Brain pericyte (primary cell): ENCODE measurements around the gene MRPL40.
A peak's percentile ranks its signal among the peaks of the same experiment; 100 is the strongest.
"Not testable (repeated sequence)": the region's sequence is repeated elsewhere in the genome, so short reads cannot be mapped to it uniquely, and the experiment has no call there.

ENCODE experiments used
- DNase-seq: peaks from one replicate; pipeline ENCODE4 v3.0.0-alpha.2; 2012; ENCODE audit warnings: low read depth, low spot score

Gene MRPL40

DNA sequence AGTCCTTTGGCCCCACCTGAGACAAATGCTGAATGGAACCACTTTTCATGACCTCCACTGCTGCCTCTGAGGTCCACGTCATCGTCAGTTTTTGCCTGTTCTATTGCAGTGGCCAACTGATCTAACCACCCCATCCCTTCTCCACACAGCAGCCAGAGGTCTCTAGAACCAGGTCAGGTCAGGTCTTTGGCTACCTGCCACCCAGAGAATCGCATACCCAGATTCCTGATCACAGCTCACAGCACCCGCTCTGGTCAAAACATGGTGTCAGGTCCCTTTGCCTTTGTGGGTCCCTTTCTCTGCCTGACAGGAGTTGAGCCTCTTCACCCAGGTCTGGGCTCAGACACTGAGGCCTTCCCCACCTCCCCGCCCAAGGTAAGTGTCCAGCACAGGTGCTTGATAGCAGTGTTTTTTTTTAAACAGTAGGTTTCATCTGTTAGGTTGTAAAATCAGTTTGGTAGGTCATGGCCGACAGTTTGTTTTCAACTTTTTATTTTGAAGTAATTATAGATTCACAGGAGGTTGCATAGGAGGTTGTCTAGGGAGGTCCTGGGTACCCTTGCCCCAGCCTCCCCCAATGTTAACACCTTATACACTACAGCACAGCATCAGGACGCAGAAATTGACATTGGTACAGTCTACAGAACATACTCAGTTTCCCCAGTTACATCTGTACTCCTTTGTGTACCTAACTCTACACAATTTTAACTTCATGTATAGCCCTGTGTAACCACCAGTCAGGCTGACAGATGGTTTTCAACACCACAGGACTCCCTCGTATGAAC is 8.3 kb downstream of the MRPL40 start:
- no peak for DNase-seq

DNA sequence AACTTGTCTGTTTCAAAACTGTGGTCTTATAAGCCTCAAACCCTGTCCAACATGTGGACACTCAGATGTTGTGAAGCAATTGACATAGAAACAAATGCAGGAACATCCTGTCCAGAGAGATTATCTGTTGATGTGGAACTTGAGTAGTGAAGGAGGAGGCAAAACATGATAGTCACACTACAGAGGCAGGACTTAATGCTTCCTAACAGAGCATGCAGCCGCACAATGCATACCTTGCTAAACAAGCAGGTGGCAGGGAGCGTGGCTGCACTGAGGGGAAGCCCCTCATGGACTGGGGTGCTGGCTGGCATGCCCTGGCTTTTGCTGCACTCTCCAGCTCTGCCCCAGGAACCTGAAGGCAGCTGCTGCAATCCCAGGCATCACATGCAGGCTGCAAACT is 9.8 kb downstream of the MRPL40 start:
- DNase-seq = no peak

DNA sequence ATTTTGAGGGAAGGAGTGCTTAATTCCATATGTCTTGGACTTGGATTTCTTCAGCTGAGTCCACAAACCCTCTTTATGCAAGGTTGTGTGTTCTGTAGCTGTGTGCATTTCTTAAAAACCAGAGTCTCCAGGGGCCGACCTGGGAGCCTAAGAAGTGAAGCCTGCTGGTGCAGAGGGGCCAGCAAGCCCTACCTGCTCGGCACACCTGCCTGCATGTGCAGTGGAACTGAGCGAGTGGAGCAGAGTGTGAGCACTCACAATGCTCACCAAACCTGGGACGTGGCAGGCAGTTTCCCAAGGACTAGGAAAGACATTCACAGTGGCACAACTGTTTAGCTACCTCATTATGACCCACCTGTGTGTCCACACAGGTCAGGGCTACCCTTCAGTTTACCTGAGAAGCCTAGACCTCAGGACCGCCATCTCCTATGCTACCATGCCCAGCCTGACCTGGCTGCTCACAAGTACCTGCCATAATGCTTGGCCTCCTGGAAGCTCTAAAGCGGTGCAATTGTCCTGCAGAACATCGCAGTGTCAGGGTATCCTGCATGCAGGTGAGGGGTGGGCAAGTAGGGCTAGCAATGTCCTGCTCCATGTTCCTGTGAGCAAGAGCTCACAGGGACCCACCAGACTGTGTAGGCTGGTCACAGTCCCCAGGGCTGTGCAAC is 11.3 kb downstream of the MRPL40 start:
- no peak for DNase-seq

DNA sequence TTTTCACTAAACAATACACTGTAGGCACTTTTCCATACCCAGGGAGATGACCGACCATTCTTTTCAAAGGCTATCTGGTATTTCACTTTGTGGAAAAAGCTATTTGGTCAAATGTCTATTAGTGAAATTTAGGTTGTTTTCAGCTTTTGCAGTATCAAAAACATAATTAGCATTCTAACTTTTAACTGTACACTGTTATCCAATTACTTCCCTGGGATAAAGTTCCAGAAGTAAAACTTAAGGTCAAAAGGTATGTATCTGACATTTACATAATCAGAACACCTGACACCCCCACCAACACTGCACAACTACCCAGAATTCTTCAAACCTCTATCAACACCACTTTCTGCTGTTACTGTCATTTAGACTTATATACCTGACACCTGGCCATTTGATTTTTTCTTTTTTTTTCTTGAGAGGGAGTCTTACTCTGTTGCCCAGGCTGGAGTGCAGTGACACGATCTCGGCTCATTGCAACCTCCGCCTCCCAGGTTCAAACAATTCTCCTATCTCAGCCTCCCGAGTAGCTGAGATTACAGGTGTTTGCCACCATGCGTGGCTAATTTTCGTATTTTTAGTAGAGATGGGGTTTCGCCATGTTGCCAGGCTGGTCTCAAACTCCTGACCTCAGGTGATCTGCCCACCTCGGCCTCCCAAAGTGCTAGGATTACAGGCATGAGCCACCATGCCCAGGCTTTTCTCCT is 13.1 kb downstream of the MRPL40 start:
- DNase-seq = not testable (repeated sequence)

DNA sequence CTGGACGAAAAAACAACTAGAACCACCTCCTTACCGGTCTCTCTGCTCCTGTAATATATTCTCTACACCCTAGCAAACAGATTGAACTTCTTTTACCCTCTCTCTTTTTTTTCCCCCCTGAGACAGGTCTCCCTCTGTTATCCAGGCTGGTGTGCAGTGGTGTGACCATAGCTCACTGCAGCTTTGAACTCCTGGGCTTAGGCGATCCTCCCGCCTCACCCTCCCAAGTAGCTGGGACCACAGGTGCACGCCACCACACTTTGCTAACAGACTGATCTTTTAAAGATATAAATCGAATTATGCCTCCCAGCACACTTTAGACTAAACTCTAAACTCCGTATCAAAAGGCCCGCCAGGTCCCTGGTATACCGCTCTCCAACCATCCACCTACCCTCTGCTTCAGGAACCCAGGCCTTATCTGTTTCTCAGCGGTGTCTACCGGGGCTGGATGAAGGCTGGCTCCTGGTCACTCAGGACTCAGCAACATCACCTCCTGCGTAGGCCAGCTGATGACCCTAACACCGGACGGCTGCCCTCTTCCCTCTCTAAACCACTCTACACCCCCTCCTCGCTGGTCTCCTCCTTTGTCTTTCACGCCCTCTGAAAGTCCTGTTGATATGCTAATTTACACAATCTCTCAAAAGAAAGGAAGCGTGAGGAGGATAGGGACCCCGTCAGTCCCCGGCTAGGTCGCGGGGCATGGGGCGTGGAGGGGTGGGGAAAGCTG is 14.4 kb downstream of the MRPL40 start:
- DNase-seq = no peak

DNA sequence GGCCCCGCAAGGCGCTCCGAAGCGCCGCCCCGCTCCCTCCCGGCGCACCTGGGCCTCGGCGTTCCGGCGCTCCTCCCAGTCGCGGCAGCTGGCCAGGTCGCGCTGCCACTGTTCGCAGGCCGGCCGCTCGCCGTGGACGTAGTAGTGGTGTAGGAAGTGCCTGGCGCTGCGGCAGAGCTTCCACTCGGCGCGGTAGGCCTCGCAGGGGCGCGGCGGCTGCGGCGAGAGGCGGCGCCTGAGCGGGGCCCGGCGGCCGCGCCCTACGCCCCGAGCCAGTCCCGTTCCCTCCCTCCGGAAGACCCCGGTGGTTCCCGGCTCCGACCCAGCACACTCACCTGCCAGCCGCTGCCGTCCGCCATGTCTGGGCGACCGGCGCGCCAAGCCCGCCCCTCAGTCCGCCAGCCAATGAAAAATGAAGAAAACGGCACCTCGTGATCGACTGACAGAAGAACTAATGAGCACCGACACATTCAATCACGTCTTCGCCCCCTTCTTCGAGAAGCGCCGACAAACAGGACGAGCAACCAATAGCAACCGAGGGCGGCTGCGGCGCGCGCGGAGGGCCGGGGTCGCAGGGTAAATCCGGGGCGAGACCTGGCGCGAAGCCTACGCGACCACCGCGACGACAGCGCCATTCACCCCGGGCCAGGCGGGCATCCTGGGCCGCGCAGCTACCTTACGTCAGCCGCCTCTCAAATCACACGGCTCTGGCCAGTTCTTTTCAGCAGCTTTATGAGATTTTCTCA is 15.2 kb downstream of the MRPL40 start, which contains the start of gene C22orf39:
TSS of gene C22orf39 (minus strand) at position 382 of the 746 bp plus-strand sequence. CDS start at position 359, 23 bp downstream.
- peak; percentile 71 for DNase-seq

DNA sequence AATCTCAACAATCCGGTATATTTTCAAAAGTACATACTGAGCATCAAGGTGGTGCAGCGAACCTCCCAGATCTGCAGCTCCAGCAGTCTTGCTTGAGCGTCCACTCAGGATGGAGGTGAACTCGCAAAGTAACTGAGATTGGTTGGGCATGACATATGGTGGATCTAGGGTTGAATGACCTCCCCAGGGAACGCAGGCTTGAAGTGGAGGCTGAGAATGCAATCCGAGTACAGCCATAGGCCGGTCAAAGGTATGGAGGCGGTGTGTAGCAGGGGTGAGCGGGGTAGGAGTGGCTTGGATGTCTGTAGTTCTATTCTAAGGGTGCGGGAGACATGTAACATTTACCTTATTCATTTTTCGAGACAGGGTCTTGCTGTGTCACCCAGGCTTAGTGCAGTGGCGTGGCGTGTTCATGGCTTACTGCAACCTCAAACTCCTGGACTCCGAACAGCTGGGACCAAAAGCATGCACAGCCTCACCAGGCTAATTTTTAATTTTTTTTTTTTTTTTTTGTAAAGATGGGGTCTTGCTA is 15.8 kb downstream of the MRPL40 start:
- peak; percentile 43 for DNase-seq

DNA sequence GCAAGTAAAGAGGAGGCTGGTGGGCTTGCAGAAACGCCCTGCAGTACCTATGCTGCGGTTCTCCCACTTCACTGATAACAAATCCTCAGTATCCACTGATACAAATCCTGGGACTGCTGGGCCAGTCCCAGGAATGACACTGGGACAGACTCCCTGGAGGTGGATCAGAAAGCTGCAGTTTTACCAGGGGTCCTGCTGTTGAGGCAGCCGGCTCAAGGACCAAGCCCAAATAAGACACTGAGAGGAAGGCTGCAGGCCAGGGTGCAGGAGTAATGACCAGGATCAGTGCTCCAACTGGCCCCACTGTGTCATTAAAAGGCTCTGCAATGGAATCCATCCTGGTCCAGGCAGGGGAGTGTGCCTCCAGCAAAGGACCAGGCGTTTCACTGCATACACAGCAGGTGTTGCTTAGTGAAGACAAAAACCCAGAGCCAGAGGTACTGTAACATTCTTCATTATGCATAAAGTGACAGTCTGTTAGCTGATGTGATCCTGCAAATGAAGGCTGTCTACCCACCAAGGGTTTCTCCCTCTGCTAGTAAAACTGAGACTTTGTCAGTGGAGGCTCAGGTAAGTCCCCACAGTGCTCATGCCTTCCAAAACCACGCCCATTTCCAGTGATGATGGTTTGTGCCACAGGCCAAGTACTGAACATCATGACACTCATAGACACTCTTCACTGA is 16.5 kb downstream of the MRPL40 start:
- no peak for DNase-seq

DNA sequence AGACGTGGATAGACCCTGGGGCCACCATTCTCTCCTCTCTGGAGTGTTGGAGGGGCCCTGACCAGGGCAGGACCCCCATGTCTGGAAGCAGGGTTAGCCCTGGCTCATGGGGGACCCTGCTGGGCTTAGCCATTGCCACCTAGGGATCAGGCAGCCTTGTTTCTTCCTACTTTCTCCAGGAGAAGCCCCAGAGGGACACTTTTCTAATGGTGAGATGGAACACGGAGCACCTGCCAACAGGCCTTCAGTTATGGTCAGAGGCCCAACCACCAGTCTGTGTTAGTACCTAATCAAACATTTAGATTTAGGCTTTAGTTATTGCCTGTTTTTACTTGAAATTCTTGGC is 17.1 kb downstream of the MRPL40 start:
- no peak for DNase-seq

DNA sequence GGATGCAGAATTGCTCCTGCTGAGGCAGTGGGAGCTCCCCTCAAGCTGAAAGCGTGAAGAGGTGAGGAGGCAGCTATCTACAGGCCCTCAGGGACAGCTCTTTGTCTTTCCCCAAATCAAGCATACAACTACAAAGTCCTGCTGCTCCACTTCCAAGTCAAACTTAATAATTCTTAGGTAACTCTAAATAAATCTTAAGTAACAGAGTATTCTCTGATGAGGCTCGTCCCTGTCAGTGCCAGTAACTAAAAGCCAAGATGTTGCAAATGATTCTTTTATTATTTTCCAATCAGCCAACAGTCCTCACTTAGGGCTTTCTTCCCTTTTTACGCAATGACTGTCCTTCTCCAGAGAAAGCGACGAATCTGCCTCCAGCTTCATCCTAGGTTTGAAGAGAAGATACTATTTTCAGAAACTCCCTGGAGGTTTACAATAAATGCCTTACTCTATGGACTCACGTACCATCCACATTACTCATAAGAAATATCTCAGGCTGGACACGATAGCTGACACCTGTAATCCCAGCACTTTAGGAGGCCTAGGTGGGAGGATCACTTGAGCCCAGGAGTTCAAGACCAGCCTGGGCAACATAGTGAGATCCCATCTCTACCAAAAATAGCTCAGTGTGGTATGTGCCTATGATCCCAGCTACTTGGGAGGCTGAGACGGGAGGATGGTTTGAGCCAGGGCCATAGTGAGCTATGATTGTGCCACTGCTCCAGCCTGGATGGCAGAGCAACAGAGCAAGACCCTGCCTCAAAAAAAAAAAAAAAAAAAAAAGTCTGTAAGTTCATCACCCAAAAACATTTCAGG is 18.2 kb downstream of the MRPL40 start:
- DNase-seq = no peak

DNA sequence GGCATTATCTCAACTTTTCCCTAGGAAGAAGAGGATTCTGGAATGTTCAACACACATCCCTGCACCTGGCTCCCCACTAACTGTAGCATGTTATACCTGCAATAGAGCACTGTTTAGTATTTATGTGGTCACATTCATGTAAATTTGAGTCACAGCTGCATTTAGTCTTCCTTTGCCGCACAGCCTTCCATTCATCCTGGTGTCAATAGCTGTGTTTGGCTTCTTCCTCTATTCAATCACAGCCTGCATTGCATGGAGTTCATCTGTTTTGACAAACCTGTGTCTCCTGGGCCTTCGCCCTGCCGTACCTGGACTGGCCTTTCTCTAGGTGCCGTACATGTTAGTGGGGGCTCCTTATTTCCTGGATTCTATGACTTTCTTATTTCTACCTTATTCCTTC is 19.2 kb downstream of the MRPL40 start:
- DNase-seq = no peak

DNA sequence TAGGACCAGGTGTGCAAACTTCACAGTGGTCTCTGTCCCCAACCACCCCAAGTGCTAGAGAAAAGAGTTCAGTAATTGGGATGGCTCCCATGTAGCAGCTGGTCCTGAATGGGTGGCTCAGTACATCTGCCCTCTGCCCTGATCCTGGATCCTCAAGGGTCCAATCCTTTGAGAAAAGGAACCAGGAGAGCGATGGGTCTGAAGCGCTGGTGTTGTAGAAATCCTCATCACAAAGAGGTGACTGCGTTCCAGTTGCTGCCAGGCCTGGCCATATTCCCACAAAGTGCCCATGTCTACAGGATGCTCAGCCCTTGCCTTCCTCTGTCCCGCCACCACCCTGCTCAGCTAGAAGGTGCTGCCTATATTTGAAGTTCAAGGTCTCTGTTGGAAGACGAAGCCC is 21.4 kb downstream of the MRPL40 start:
- no peak for DNase-seq

DNA sequence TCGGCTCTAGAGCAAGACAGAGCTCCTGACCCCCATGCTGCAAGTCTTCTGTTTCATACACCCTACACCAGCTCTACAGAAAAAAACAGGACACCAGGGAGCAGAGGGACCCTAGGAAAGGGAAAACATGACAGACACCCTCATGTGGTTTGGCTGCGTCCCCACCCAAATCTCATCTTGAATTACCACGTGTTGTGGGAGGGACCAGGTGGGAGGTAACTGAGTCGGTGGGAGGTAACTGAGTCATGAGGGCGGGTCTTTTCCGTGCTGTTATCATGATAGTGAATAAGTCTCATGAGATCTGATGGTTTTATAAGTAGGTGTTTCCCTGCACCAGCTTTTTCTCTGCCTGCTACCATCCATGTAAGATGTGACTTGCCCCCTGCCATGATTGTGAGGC is 21.8 kb downstream of the MRPL40 start:
- no peak for DNase-seq

DNA sequence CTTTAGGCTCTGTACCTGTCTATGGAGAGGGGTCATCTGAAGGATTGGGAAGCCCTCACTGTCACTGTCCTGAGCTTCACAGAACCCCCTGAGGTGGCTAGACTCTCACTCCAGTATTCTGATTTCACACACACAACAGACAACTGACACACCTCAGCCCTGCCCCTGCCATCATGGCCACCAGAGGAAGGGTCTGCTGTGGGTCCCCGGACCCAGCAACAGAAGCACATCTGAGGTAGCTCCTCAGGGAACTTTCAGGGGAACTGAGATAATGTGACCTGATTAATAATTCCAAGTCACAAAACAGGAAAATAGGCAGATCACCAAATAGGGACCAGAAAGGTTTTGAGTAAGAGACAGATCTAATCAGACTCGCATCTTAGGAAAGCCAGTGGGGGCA is 22.7 kb downstream of the MRPL40 start:
- no peak for DNase-seq

DNA sequence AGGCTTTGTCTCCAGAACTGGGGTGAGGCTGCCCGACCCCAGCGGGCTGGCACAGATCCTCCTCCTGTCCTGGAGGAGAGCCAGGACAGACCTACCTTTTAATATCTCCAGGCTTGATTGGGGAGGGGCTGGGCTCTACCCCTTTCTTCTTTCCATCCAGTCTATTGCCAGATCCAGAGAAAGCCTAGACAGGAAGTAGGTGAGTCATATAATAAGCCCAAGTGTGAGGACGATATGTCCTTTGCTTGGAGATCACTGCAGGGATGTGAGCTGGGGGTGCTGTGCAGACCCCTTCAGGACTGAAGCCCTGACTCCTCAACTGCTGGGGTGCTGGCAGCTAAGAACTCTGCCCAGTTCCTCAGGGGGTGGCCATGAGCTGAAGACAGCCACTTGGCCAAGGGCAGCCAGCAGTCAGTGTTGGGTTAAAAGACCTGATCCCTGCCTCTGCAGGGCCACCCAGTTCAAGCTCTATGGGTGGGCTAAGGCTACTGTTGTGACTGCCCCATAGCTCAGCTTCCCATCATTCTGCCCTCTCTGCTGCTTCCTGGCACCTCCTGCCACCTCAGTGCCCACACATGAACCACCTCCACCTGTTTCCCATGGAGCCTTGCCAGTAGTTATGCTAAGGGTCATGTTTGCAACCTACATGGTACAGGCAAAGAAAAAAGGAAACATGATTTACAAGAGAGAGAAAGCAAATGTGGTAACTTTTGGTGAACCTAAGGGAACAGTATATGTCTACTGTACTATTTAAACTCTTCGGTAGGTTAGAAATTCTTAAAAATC is 23.4 kb downstream of the MRPL40 start:
- DNase-seq = no peak

DNA sequence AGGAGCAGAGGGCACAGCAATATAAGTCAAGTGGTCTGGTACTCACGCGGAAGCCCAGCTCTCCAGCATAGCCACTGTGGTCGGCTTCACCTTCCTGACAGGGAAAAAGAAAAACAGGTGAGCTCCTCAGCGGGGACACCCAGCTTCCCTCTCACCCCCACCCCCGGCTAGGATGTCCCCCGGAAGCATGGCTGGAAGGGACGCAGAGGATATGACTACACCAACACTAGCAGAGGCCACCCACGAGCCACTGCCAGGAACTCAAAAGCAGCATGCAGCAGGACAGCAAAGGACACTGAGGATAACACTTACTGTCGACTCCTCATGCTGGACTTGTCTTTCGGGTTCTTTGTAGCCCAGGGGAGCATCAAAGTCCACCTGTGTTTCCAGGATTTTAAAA is 24.2 kb downstream of the MRPL40 start:
- DNase-seq = no peak

DNA sequence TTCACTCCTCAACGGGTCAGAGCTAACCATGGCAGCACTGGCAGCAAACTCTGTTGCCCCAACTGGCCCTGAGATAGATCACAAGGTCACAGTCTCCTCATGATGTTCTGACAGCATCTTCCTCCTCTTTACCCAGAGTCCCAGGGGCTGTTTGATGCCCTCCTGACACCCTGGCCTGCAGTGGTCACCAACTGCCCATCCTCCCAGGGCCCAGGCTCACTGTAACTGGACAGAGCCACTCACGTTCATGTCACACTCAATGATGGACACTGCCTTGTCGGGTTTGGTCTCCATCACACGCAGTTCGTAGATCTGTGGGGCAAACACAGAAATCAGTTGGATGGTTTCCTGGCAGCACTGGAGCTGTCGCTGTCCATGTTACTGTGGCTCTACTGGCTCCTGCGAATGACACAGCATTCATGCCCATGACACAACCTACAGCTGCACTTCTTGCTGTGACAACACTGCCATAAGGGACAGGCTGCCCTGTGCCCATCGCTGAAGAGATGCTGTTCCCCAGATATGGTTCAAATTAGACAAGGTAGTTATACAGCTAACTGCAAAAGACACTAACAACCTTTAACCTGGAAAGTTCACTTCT is 25.6 kb downstream of the MRPL40 start:
- DNase-seq = no peak

DNA sequence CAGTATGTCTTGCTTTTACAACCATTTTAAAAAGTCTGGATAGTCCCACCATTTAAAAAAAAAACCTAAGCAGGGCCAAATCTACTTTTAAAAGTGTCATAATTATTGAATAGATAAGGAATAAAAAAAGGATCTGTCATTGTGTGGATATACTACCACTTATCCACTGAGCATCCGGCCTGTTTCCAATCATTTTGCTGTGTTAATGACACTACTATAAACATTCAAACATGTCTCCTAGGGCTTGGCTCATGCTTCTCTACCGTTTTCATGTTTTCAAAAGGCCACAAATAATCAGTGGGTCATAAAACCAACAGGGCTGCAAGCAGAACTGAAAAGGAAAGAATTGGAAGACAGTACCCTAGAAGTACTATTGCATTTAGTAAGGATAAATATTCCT is 27.7 kb downstream of the MRPL40 start:
- no peak for DNase-seq
